HCT116 (cell line): Measurements from ENCODE around the gene SLC22A12. TPM values are rescaled to one million over a fixed set of nuclear protein-coding genes. Genes with fewer than 3 reads are reported as not detected.

Experiments
- ATAC-seq: fragments of 200-7000 bp; cut with Tn5 transposase; 2 replicates; pipeline ENCODE4 v1.9.1; 2020; ENCODE audit warnings: mild to moderate bottlenecking, moderate library complexity
- BruUV-seq: library from RNA; stranded (reverse); fragments of 400-500 nt; replicated peaks from 2 replicates; lab custom pipeline; 2021; lab: Mats Ljungman, UMichigan
- CTCF ChIA-PET: fragments of 300-600 bp; sonication (Branson Sonifier 250); formaldehyde crosslinking; loops from one replicate; lab custom pipeline; 2021; ENCODE audit warnings: antibody characterized with exemption; lab: Charles Lee
- POLR2A ChIA-PET: fragments of 300-600, 350-600 bp; sonication (Branson Sonifier 250); formaldehyde crosslinking; loops from one replicate; lab custom pipeline; 2021; ENCODE audit warnings: antibody characterized with exemption; lab: Charles Lee
- RAD21 ChIA-PET, 2 experiments: fragments of 300-600 bp; sonication (Branson Sonifier 250); formaldehyde crosslinking; loops; one replicate each; lab custom pipeline; 2023; ENCODE audit warnings: low total read pairs in 2 of 2; ENCODE audit not compliant: uncharacterized antibody in 2 of 2, unreplicated experiment in 2 of 2, low non-redundant PET in 1 of 2; lab: Charles Lee
- DNase-seq: peaks from one replicate; pipeline ENCODE4 v3.0.0-alpha.2; 2010; ENCODE audit warnings: low read depth, low spot score
- H2AFZ ChIP-seq: fragments of 200-600 bp; shearing (Covaris generic), sonication (generic); 2 replicates; pipeline ENCODE4 v1.6.1; 2017; ENCODE audit warnings: low read depth, mixed run types, mixed read lengths, antibody characterized with exemption, low read length; ENCODE audit not compliant: poor library complexity, severe bottlenecking
- H3K27ac ChIP-seq: 2 replicates; pipeline ENCODE4 v1.5.1; 2012; ENCODE audit warnings: low read depth, low read length
- H3K27me3 ChIP-seq: fragments of 200-600 bp; sonication (generic); 2 replicates; pipeline ENCODE4 v1.6.1; 2016; ENCODE audit warnings: mixed run types, low read length, mixed read lengths; ENCODE audit not compliant: insufficient read depth
- H3K36me3 ChIP-seq, 2 experiments: fragments of 200-500 bp in 1 of 2; fragments of 200-600 bp in 1 of 2; sonication (Bioruptor generic) in 1 of 2; sonication (generic) in 1 of 2; 2 replicates each; pipeline versions ENCODE4 v1.5.1 to v1.6.1; 2014 to 2016; ENCODE audit warnings: low read length in 2 of 2, inconsistent platforms in 1 of 2, mixed read lengths in 1 of 2, mixed run types in 1 of 2; ENCODE audit not compliant: insufficient read depth in 2 of 2, control insufficient read depth in 1 of 2
- H3K4me1 ChIP-seq, 2 experiments: fragments of 200-600 bp in 1 of 2; sonication (generic) in 1 of 2; 2 replicates each; pipeline versions ENCODE4 v1.5.1 to v1.6.1; 2012 to 2017; ENCODE audit warnings: low read length in 2 of 2, inconsistent platforms in 1 of 2, mild to moderate bottlenecking in 1 of 2, mixed read lengths in 1 of 2, mixed run types in 1 of 2, moderate library complexity in 1 of 2; ENCODE audit not compliant: insufficient read depth in 2 of 2, control insufficient read depth in 1 of 2
- H3K4me2 ChIP-seq: fragments of 200-600 bp; sonication (generic); 2 replicates; pipeline ENCODE4 v1.6.1; 2017; ENCODE audit warnings: mixed run types, low read length, mixed read lengths
- H3K4me3 ChIP-seq, 2 experiments: fragments of 200-600 bp in 1 of 2; sonication (generic) in 1 of 2; replicated peaks in 1 of 2; 2 replicates each; pipeline ENCODE4 v1.5.1; 2011 to 2016; ENCODE audit warnings: low read length in 2 of 2, control low read depth in 1 of 2, low read depth in 1 of 2, mild to moderate bottlenecking in 1 of 2, mixed read lengths in 1 of 2, mixed run types in 1 of 2
- H3K79me2 ChIP-seq: fragments of 200-600 bp; sonication (generic); 2 replicates; pipeline ENCODE4 v1.6.1; 2017; ENCODE audit warnings: mild to moderate bottlenecking, mixed run types, low read length, moderate library complexity, mixed read lengths; ENCODE audit not compliant: insufficient read depth
- H3K9ac ChIP-seq: fragments of 200-600 bp; sonication (generic); 2 replicates; pipeline ENCODE4 v1.6.1; 2016; ENCODE audit warnings: low read length, mixed read lengths
- H3K9me2 ChIP-seq: fragments of 200-600 bp; sonication (generic), shearing (Covaris generic); 2 replicates; pipeline ENCODE4 v1.6.1; 2017; ENCODE audit warnings: mixed run types, mild to moderate bottlenecking, moderate library complexity; ENCODE audit not compliant: insufficient read depth
- H3K9me3 ChIP-seq, 2 experiments: fragments of 200-500 bp in 1 of 2; fragments of 200-600 bp in 1 of 2; sonication (Bioruptor generic) in 1 of 2; sonication (generic) in 1 of 2; 2 replicates each; pipeline ENCODE4 v1.6.1; 2014 to 2017; ENCODE audit warnings: low read length in 2 of 2, mixed read lengths in 2 of 2, inconsistent platforms in 1 of 2, low read depth in 1 of 2, mild to moderate bottlenecking in 1 of 2, mixed run types in 1 of 2, moderate library complexity in 1 of 2; ENCODE audit not compliant: control insufficient read depth in 1 of 2, insufficient read depth in 1 of 2
- H4K20me1 ChIP-seq: fragments of 200-600 bp; sonication (generic), shearing (Covaris generic); 2 replicates; pipeline ENCODE4 v1.6.1; 2017; ENCODE audit warnings: mixed run types, mild to moderate bottlenecking, moderate library complexity; ENCODE audit not compliant: insufficient read depth
- CBX3 ChIP-seq: IDR thresholded peaks from 2 replicates; pipeline ENCODE4 v1.6.1; 2012; ENCODE audit warnings: low read depth
- CEBPB ChIP-seq: IDR thresholded peaks from 2 replicates; pipeline ENCODE4 v1.6.1; 2012; ENCODE audit warnings: low read depth
- CTCF ChIP-seq, 3 experiments: fragments of 200-600 bp in 1 of 3; sonication (generic) in 1 of 3; IDR thresholded peaks in 2 of 3; conservative IDR thresholded peaks in 1 of 3; 2 replicates each; pipeline ENCODE4 v1.5.1; 2012 to 2017; ENCODE audit warnings: low read depth in 2 of 3, low read length in 2 of 3, antibody characterized with exemption in 1 of 3, borderline replicate concordance in 1 of 3, control low read depth in 1 of 3, mild to moderate bottlenecking in 1 of 3, mixed read lengths in 1 of 3, mixed run types in 1 of 3, moderate library complexity in 1 of 3; ENCODE audit not compliant: insufficient read depth in 1 of 3
- FOSL1 ChIP-seq: IDR thresholded peaks from 2 replicates; pipeline ENCODE4 v1.6.1; 2012; ENCODE audit warnings: low read depth
- JUND ChIP-seq: IDR thresholded peaks from 2 replicates; pipeline ENCODE4 v1.6.1; 2012
- POLR2A ChIP-seq: IDR thresholded peaks from 2 replicates; pipeline ENCODE4 v1.7.0; 2011; ENCODE audit warnings: borderline replicate concordance; ENCODE audit not compliant: insufficient read depth, insufficient read length; ENCODE audit errors: extremely low read depth
- POLR2AphosphoS5 ChIP-seq: IDR thresholded peaks from 2 replicates; pipeline ENCODE4 v1.6.1; 2011; ENCODE audit warnings: mild to moderate bottlenecking, low read depth, low read length, moderate library complexity
- RAD21 ChIP-seq: IDR thresholded peaks from 2 replicates; pipeline ENCODE4 v1.6.1; 2012; ENCODE audit warnings: low read depth, mild to moderate bottlenecking
- SIN3A ChIP-seq: IDR thresholded peaks from 2 replicates; pipeline ENCODE4 v1.6.1; 2012; ENCODE audit warnings: low read depth
- SP1 ChIP-seq: IDR thresholded peaks from 2 replicates; pipeline ENCODE4 v1.6.1; 2012; ENCODE audit warnings: low read depth
- TCF7L2 ChIP-seq: IDR thresholded peaks from 2 replicates; pipeline ENCODE4 v1.7.0; 2011; ENCODE audit warnings: borderline replicate concordance, inconsistent platforms; ENCODE audit not compliant: insufficient read depth, insufficient read length; ENCODE audit errors: extremely low read depth
- ZFX ChIP-seq: fragments of 450-650 bp; IDR thresholded peaks from 2 replicates; pipeline ENCODE4 v1.6.1; 2017
- intact Hi-C: fragments of 100-400 bp; cut with micrococcal nuclease; formaldehyde crosslinking; loops from 2 replicates; pipeline ENCODE4 v1.10.0; 2022
- total RNA-seq: library from RNA; stranded (reverse); gene quantifications from one replicate; pipeline ENCODE4 v1.2.1, GENCODE V29; 2021; ENCODE audit not compliant: unreplicated experiment
- TF ChIP-seq, protein P1 (sequence below): IDR thresholded peaks from 2 replicates; pipeline ENCODE4 v1.6.1; 2012
- TF ChIP-seq, protein P2 (sequence below): IDR thresholded peaks from 2 replicates; pipeline ENCODE4 v1.6.1; 2012

Gene SLC22A12
- total RNA-seq, 1 experiment from 2014 or later = not detected

GRCh38 chr11:64613648-64614047, 22.6 kb downstream of the SLC22A12 start:
- no peaks in the 10 kb centered on the region for H3K27me3 ChIP-seq
- no peaks in the 10 kb centered on the region for H3K4me1 ChIP-seq
- TF ChIP-seq FOSL1 = no peak
- TF ChIP-seq, protein P1, sequence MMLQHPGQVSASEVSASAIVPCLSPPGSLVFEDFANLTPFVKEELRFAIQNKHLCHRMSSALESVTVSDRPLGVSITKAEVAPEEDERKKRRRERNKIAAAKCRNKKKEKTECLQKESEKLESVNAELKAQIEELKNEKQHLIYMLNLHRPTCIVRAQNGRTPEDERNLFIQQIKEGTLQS = no peak
- no peak for TF ChIP-seq CTCF (IDR thresholded peaks at IDR 0.05 in 2 of 3, conservative IDR thresholded peaks at IDR 0.05 in 1 of 3; ENCODE audit: borderline replicate concordance in 1 of 3, insufficient read depth in 1 of 3, low read depth in 2 of 3, low read length in 2 of 3)
- TF ChIP-seq, protein P2, sequence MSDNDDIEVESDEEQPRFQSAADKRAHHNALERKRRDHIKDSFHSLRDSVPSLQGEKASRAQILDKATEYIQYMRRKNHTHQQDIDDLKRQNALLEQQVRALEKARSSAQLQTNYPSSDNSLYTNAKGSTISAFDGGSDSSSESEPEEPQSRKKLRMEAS = no peak
- TF ChIP-seq POLR2AphosphoS5 = no peak
- no peak for TF ChIP-seq SIN3A
- TF ChIP-seq TCF7L2 = no peak
- no peak for TF ChIP-seq JUND
- no peak for TF ChIP-seq CBX3
- TF ChIP-seq RAD21 = no peak
- no peak for TF ChIP-seq ZFX
- TF ChIP-seq SP1 = no peak
- TF ChIP-seq POLR2A = no peak
- TF ChIP-seq CEBPB = no peak
- TF ChIP-seq, all 23 proteins: peak for 0
- ChIA-PET RAD21 (no interaction called here), CTCF (no interaction called here), POLR2A (no interaction called here)
- Histone ChIP-seq H2AFZ (no peak overlapping the region), H3K4me2 (no peak overlapping the region), H4K20me1 (no peaks in the 10 kb centered on the region), H3K9ac (no peak overlapping the region), H3K27ac (no peak overlapping the region), H3K9me3 (no peaks in the 10 kb centered on the region), H3K79me2 (no peaks in the 10 kb centered on the region), H3K9me2 (no peaks in the 10 kb centered on the region), H3K4me3 (no peak overlapping the region), H3K36me3 (no peaks in the 10 kb centered on the region)
- intact Hi-C loops = no loop called here
- ATAC-seq (no peak), DNase-seq (no peak)
- BruUV-seq = no TSS peak
